ENCODE data around the gene FRMD4B.
"Not testable (repeated sequence)": the region's sequence is repeated elsewhere in the genome, so short reads cannot be mapped to it uniquely, and the experiment has no call there.

The FRMD4B gene

GRCh38 chr3:69332934-69333333 lies 53.0 kb downstream of the FRMD4B start:
- DNase-seq (ENCODE audit: insufficient read length, low spot score), result no peak
- no peak for FAIRE-seq
- TF ChIP-seq POLR2AphosphoS5 (IDR thresholded peaks at IDR 0.05; ENCODE audit: low read depth, low read length) (no peak), TAF1 (IDR thresholded peaks at IDR 0.05; ENCODE audit: low read depth, low read length) (no peak), PAX5 (IDR thresholded peaks at IDR 0.05; ENCODE audit: insufficient read depth, low read length, severe bottlenecking) (no peak), POU2F2 (IDR thresholded peaks at IDR 0.05; ENCODE audit: low read depth, low read length) (no peak), POLR2A (IDR thresholded peaks at IDR 0.05; ENCODE audit: low read depth, low read length) (no peak), SPI1 (IDR thresholded peaks at IDR 0.05; ENCODE audit: low read depth, low read length) (no peak)

DNA sequence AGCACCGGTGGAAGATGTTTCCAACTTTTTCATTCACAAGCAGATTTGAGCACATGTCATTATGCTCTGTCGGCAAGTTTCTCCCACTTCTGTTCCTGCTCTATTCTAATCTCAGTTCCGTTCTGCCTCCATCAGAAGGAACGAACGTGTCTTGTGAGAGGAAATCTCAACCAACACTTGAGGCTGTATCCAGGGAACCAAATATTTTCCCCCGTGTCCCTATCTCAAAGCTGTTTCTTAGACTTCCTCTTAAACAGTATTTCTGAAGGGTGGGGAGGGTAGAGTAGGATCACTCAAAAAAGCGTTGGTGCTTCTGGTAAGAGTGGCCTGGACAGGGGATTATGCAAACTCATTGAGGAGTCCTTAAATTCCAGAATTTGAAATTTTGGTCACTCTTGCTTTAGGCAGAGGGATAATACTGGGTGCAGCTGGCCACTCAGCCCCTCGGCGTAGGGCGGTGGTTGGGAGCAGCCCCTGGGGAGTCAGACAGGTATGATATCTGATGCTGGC lies 54.9 kb downstream of the FRMD4B start:
- no peak for FAIRE-seq
- DNase-seq (ENCODE audit: insufficient read length, low spot score), result no peak
- TF ChIP-seq SPI1 (IDR thresholded peaks at IDR 0.05; ENCODE audit: low read depth, low read length) (no peak), POLR2A (IDR thresholded peaks at IDR 0.05; ENCODE audit: low read depth, low read length) (no peak), POLR2AphosphoS5 (IDR thresholded peaks at IDR 0.05; ENCODE audit: low read depth, low read length) (no peak), POU2F2 (IDR thresholded peaks at IDR 0.05; ENCODE audit: low read depth, low read length) (no peak), PAX5 (IDR thresholded peaks at IDR 0.05; ENCODE audit: insufficient read depth, low read length, severe bottlenecking) (no peak), TAF1 (IDR thresholded peaks at IDR 0.05; ENCODE audit: low read depth, low read length) (no peak)

DNA sequence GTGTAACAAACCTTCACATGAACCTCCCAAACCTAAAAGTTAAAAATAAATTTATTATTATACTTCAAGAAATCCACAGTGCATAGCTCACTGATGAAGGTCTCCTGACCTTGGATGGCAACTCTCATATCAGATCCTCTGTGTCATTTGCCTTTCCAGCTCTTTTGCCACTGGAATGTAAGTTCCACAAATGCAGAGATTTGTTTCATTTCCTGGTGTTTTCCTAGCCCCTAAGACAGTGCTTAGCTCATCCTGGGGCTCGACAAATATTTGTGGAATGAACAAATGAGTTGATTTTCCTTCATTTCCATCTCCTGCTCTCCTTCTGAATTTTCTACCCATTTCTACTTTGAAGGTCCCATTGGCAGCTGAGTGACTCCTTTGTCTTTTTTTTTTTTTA lies 56.0 kb downstream of the FRMD4B start:
- DNase-seq (ENCODE audit: insufficient read length, low spot score), result no peak
- FAIRE-seq, result no peak
- TF ChIP-seq SPI1 (IDR thresholded peaks at IDR 0.05; ENCODE audit: low read depth, low read length), result no peak
- no peak for TF ChIP-seq POLR2A (IDR thresholded peaks at IDR 0.05; ENCODE audit: low read depth, low read length)
- no peak for TF ChIP-seq PAX5 (IDR thresholded peaks at IDR 0.05; ENCODE audit: insufficient read depth, low read length, severe bottlenecking)
- no peak for TF ChIP-seq POU2F2 (IDR thresholded peaks at IDR 0.05; ENCODE audit: low read depth, low read length)
- TF ChIP-seq TAF1 (IDR thresholded peaks at IDR 0.05; ENCODE audit: low read depth, low read length), result no peak
- TF ChIP-seq POLR2AphosphoS5 (IDR thresholded peaks at IDR 0.05; ENCODE audit: low read depth, low read length), result no peak

DNA sequence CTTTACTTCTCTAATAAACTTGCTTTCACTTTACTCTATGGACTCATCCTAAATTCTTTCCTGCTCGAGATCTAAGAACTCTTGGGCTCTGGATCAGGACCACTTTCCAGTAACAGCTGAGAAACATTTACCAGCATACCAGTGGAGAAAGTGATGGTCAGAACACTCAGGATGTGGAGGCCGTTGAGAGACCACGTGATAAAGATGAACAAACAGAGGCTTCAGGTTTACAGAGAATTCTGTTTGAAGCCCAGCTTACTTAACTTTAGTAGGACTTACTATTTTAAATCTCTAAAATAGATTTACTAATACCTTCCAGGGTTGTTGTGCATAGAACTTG lies 57.0 kb downstream of the FRMD4B start:
- FAIRE-seq (peak; percentile 38), DNase-seq (ENCODE audit: insufficient read length, low spot score) (no peak)
- TF ChIP-seq POU2F2 (IDR thresholded peaks at IDR 0.05; ENCODE audit: low read depth, low read length) (no peak), SPI1 (IDR thresholded peaks at IDR 0.05; ENCODE audit: low read depth, low read length) (no peak), TAF1 (IDR thresholded peaks at IDR 0.05; ENCODE audit: low read depth, low read length) (no peak), POLR2A (IDR thresholded peaks at IDR 0.05; ENCODE audit: low read depth, low read length) (no peak)

GRCh38 chr3:69328103-69328962 lies 57.6 kb downstream of the FRMD4B start:
- peak; percentile 56 for FAIRE-seq

DNA sequence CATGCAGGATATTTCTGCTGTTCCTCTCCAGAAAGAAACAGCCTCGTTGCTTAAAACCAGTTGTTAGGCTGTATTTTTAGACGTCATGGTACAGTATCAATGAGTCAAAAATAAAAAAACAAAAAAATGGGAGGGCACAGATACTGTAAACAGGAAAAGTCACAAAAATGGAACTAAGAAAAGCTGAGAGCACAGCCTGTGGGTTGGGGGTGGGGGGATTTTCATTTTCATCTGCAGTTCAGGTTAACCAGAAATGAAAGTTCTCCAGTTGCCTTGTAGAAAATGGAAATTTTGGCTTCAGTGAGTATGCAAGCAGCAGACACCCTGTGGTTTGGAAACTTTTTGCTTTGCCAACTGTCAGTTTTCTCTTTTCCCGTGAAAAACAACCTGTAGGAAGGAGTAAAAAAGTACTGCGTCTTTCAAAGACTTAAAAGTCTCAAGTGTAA lies 59.0 kb downstream of the FRMD4B start:
- TF ChIP-seq POLR2AphosphoS5 (IDR thresholded peaks at IDR 0.05; ENCODE audit: low read depth, low read length) (no peak), PAX5 (IDR thresholded peaks at IDR 0.05; ENCODE audit: insufficient read depth, low read length, severe bottlenecking) (no peak), POLR2A (IDR thresholded peaks at IDR 0.05; ENCODE audit: low read depth, low read length) (no peak), POU2F2 (IDR thresholded peaks at IDR 0.05; ENCODE audit: low read depth, low read length) (peak; percentile 68; the same call in 1 of the 2 replicates)
- peak; percentile 23 for DNase-seq (ENCODE audit: insufficient read length, low spot score)
- peak; percentile 65 for FAIRE-seq

More at GRCh38 chr3:69328103-69328962, 57.6 kb downstream of the FRMD4B start:
- no peak for TF ChIP-seq POU2F2 (IDR thresholded peaks at IDR 0.05; ENCODE audit: low read depth, low read length)
- TF ChIP-seq PAX5 (IDR thresholded peaks at IDR 0.05; ENCODE audit: insufficient read depth, low read length, severe bottlenecking), result no peak
- no peak for TF ChIP-seq TAF1 (IDR thresholded peaks at IDR 0.05; ENCODE audit: low read depth, low read length)
- no peak for TF ChIP-seq SPI1 (IDR thresholded peaks at IDR 0.05; ENCODE audit: low read depth, low read length)
- TF ChIP-seq POLR2AphosphoS5 (IDR thresholded peaks at IDR 0.05; ENCODE audit: low read depth, low read length), result no peak
- no peak for TF ChIP-seq POLR2A (IDR thresholded peaks at IDR 0.05; ENCODE audit: low read depth, low read length)
- DNase-seq (ENCODE audit: insufficient read length, low spot score), result no peak

DNA sequence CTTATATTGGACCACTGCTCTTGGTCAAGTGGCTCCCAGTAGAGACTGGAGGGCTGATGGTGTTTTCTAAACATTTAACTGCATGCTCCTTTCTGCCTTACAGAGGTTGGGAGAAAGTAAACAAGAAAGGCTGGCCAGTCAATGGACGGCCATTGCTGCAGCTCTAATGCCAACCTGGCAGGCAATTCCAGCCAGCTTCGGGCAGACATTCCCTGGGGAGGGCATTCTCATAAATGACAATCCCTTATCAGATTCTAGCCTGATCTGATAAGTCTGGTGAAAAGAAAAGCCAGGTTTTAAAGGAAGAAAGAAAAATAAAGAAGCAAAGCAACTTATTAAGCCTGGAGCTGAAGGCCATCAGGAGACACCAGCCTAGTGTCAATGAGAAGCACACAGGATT lies 60.7 kb downstream of the FRMD4B start:
- no peak for DNase-seq (ENCODE audit: insufficient read length, low spot score)
- FAIRE-seq, result no peak

DNA sequence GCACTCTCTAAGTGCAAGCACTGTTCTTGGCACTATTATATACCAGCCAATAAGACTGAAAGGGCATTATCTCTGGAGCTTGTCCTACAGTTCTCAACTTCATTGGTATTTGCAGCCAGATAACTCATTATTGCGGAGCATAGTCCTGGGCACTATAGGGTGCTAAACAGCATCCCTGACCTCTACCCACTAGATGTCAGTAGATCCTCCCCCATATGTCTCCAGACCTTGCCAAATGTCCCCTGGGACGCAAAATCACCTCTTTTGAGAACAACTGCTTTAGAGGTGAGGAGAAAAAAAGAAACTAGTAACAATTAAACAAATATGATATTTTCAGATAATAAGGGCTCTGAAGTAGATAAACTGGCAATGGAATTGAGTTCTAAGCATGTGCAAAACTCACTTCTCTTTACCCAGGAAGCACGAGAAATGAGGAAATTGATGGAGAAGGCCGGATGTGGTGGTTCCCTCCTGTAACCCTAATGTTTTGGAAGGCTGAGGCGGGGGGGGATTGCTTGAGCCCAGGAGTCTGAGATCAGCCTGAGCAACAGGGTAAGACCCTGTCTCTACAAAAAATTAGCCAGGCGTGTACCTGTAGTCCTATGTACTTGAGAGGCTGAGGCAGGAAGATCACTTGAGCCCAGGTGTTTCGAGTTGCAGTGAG lies 61.4 kb downstream of the FRMD4B start:
- FAIRE-seq (no peak), DNase-seq (ENCODE audit: insufficient read length, low spot score) (no peak)

More for the DNA sequence above, 60.7 kb downstream of the FRMD4B start:
- TF ChIP-seq SPI1 (IDR thresholded peaks at IDR 0.05; ENCODE audit: low read depth, low read length) (no peak), PAX5 (IDR thresholded peaks at IDR 0.05; ENCODE audit: insufficient read depth, low read length, severe bottlenecking) (no peak), TAF1 (IDR thresholded peaks at IDR 0.05; ENCODE audit: low read depth, low read length) (no peak), POLR2AphosphoS5 (IDR thresholded peaks at IDR 0.05; ENCODE audit: low read depth, low read length) (no peak), POLR2A (IDR thresholded peaks at IDR 0.05; ENCODE audit: low read depth, low read length) (no peak), POU2F2 (IDR thresholded peaks at IDR 0.05; ENCODE audit: low read depth, low read length) (no peak)

GRCh38 chr3:69323941-69324340 lies 61.9 kb downstream of the FRMD4B start:
- TF ChIP-seq PAX5 (IDR thresholded peaks at IDR 0.05; ENCODE audit: insufficient read depth, low read length, severe bottlenecking) (no peak), POLR2AphosphoS5 (IDR thresholded peaks at IDR 0.05; ENCODE audit: low read depth, low read length) (no peak), POU2F2 (IDR thresholded peaks at IDR 0.05; ENCODE audit: low read depth, low read length) (no peak), TAF1 (IDR thresholded peaks at IDR 0.05; ENCODE audit: low read depth, low read length) (no peak), SPI1 (IDR thresholded peaks at IDR 0.05; ENCODE audit: low read depth, low read length) (no peak), POLR2A (IDR thresholded peaks at IDR 0.05; ENCODE audit: low read depth, low read length) (no peak)
- FAIRE-seq (peak; percentile 68), DNase-seq (ENCODE audit: insufficient read length, low spot score) (no peak)

More for the DNA sequence above, 61.4 kb downstream of the FRMD4B start:
- TF ChIP-seq TAF1 (IDR thresholded peaks at IDR 0.05; ENCODE audit: low read depth, low read length) (no peak), PAX5 (IDR thresholded peaks at IDR 0.05; ENCODE audit: insufficient read depth, low read length, severe bottlenecking) (no peak), POLR2AphosphoS5 (IDR thresholded peaks at IDR 0.05; ENCODE audit: low read depth, low read length) (no peak), SPI1 (IDR thresholded peaks at IDR 0.05; ENCODE audit: low read depth, low read length) (no peak), POU2F2 (IDR thresholded peaks at IDR 0.05; ENCODE audit: low read depth, low read length) (no peak), POLR2A (IDR thresholded peaks at IDR 0.05; ENCODE audit: low read depth, low read length) (no peak)

DNA sequence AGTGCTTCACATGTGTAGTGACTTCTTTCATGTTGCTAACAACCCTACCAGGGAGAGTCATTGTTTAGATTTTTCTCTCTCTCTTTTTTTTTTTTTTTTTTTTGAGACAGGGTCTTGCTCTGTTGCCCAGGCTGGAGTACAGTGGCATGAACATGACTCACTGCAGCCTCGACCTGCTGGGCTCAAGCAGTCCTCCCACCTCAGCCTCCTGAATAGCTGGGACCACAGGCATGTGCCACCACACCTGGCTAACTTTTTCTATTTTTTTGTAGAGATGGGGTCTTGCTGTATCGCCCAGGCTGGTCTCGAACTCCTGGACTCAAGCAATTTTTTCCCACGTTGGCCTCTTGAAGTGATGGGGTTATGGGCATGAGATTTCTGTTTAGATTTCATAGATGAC lies 63.4 kb downstream of the FRMD4B start:
- not testable (repeated sequence) for FAIRE-seq; DNase-seq (ENCODE audit: insufficient read length, low spot score)
